NCI-H1092 treated with DMSO at 0.1 percent for 48 hours (cell line): Measurements from ENCODE around the gene RRP1.

ENCODE experiments used
- DNase-seq: peaks from one replicate; lab custom pipeline; 2025; lab: John Stamatoyannopoulos, UW

Gene RRP1, protein sequence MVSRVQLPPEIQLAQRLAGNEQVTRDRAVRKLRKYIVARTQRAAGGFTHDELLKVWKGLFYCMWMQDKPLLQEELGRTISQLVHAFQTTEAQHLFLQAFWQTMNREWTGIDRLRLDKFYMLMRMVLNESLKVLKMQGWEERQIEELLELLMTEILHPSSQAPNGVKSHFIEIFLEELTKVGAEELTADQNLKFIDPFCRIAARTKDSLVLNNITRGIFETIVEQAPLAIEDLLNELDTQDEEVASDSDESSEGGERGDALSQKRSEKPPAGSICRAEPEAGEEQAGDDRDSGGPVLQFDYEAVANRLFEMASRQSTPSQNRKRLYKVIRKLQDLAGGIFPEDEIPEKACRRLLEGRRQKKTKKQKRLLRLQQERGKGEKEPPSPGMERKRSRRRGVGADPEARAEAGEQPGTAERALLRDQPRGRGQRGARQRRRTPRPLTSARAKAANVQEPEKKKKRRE

DNA sequence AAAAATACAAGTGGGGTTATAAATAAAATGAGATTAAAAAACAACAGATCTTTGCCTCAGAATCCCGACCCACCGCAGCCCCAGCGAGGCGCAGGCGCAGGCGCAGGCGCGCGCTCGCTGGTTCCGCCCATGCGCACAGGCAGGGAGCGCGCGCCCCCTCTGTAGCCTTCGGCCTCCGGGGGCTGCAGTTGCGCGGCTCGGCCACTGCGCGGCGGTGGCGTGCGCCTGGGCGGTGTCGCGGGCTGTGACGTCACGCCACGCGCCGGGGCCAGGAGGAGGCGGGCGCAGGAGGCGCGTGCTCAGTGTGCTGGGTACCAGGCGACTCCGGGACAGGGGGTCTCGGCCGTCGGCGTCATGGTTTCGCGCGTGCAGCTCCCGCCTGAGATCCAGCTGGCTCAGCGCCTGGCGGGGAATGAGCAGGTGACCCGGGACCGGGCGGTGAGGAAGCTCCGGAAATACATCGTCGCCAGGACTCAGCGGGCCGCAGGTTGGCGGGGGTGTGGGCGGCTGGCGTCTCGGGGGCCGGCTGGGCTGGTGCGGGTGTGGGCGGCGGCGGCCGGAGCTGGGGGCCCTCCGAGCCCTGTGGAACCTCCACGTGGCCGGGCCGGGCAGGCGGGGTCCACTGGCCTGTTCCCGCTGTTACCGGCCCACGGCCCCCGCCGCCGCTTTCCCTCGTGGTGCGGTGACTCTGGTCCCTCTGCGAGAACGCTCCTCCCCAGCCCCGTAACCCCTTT, at the start of gene RRP1:
RRP1 (plus strand) TSS at position 302 of the 734 bp plus-strand sequence; CDS start at position 355, 53 bp downstream.
- peak; percentile 93 for DNase-seq

DNA sequence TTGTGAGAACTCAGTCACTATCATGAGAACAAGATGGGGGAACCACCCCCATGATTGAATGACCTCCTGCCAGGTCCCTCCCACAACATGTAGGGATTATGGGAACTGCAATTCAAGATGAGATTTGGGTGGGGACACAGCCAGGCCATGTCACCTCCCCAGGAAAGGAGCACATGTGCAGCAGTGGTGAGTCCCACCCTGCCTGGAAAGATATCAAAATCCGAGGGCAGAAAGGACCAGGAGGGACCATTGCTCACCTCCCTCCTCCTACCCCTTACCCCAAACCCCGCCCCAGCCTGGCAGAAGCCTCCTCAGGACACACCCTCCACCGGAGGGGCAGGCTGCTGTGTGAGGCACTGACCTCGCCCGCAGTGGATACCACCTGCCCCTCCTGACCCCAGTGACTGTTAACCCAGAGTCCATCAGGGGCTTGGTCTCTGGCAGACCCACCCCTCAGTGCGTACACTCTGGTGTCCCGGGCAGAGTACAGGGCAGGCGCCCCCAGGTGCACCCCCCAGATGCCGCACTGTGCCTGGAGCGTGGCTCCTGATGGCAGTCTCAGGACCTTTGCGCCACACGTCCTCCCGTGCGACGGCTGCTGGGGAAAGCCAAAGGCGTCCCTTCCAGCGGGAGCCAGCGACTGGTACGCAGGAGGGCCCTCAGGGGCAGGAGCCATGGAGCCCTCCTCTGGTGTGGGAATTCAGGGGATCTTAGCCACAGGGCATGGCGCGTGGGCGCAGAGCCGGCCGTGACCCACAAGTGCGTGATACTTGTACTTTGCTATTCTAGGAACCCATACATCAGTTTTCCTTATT, 49.5 kb upstream of the RRP1 start:
- no peak for DNase-seq

DNA sequence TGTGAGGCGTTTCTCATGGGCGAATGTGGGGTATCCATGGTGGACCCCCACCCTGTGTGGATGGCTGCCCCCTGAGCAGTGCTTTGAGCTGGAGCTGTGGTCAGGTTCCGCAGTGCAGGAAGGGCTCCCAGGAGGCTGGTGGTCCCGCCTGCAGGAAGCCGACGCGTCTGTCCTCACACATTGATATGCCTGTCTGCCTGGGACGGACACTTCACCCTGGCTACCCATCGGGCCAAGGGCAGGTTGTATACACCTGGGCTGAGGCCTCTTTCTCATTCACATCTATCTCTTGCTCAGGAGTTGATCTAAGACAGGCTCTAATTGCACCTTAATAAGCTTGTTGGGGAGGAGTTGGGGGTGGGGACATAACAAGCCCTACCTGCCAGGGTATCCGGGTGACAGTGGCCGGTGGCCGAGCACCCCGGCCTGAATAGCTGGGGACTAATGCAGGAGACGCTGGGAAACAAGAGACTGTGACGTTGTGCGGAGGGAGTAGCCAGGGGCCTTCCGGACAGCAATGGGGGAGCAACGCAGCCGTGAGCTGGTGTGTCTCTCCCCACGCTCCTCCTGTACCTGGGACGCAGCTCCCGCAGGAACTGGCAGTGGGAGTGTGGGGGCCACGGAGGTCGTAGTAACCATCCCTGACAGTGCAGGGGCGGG, 48.8 kb upstream of the RRP1 start:
- DNase-seq, result peak; percentile 73

DNA sequence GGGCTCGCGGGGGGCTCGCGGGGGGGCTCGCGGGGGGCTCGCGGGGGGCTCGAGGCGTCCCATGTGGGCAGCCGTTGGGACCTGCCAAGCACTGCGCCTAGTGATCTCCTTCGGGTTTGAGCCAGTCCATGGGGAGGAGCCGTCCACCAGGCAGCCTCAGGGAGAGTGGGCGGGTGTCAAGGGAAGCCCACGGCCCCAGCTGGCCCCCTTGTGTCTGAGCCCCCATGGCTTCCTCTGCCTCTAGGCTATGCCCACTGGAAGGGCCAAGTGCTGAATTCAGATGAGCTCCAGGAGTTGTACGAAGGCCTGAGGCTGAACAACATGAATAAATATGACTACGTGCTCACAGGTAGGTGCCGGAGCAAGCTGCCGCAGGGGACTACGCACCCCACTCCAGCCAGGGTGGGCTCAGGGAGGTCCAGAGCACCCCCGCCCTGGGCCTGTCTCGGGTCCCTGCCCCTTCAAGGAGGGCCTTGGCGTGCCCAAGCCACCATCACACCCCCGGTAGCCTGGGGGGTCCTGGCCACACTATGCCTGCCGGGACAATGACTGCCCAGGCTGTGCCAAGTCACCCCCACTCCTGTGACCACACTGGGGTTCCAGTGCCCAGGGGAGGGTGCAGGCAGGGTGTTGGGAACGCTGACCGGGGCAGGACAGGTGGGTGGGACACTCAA, 47.8 kb upstream of the RRP1 start:
- DNase-seq, result no peak

DNA sequence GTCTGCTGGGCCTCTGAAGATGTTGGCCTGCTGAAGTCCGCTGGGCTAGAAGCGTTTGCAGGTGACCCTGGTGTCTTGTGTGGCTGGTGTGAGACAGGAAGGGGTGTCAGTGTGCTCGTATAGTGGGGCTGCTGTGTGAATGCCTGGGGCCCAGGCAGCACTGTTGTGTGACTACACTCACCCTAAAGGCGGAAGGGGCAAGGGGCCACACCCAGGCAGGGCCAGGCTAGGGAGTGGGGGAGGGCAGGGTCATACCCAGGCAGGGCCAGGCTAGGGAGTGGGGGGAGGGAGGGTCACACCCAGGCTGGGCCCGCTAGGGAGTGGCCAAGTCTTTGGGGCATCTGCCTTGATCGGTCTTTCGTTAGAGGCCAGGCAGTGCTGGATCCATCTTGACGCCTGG, 45.4 kb upstream of the RRP1 start:
- no peak for DNase-seq

DNA sequence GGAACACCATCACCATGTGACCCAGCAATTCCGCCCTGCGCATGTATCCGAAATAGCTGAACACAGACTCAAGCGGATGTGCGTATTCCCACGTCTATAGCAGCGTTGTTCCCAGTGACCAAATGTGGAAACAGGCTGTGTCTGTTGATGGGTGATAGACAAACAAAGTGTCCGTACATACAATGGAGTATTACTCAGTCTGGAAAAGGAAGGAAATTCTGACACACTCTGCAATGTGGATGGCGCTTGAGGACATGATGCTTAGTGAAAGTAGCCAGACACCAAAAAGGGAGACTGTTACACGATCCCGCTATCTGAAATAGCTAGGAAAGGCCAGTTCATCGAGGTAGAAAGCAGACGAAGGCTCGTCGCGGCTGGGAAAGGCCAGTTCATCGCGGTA, 44.7 kb upstream of the RRP1 start:
- DNase-seq, result no peak

DNA sequence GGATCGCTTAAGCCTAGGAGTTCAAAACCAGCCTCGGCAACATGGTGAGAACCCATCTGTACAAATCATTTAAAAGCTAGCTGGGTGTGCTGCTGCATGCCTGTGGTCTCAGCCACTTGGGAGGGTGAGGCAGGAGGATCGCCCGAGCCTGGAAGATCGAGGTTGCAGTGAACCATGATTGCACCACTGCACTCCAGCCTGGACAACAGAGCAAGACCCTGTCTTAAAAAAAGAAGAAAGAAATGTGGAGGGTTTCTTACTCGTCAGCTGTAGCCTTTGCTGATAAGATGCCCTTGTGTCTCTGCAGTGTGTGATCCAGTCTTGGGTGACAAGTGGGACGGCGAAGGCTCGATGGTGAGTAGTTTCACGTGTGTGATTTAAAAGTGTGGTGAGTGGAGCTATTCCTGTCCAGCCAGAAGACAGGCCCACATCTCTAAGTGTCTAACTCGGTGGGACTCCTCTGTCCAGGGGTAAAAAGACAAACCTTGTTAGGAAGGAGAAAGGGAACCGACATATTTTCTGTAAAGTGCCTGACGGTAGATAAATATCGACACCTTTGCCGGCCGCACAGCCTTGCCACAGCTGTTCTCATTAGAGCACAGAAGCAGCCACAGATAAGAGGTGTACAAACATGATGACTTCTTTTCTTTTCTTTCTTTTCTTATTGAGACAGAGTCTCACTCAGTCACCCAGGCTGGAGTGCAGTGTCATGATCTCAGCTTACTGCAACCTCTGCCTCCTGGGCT, 43.4 kb upstream of the RRP1 start:
- no peak for DNase-seq

DNA sequence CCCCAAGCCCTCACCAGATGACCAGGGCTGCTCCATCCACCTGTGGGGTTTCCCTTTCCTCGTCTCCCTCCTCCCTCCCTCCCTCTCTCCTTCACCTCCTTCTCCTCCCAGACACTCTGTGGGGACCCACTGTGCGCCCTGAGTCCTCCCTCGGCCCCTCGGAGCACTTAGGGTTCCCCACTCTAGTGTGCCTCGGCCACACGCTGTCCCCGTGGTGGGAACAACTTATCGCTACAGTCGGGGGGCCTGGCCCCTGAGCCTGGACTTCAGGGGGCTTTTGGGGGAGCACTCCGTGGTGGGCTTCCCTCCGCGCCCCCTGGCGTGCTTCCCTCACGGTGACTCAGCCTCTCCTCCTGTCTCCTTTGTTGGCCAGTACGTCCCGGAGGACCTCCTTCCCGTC, 40.8 kb upstream of the RRP1 start:
- DNase-seq, result no peak

DNA sequence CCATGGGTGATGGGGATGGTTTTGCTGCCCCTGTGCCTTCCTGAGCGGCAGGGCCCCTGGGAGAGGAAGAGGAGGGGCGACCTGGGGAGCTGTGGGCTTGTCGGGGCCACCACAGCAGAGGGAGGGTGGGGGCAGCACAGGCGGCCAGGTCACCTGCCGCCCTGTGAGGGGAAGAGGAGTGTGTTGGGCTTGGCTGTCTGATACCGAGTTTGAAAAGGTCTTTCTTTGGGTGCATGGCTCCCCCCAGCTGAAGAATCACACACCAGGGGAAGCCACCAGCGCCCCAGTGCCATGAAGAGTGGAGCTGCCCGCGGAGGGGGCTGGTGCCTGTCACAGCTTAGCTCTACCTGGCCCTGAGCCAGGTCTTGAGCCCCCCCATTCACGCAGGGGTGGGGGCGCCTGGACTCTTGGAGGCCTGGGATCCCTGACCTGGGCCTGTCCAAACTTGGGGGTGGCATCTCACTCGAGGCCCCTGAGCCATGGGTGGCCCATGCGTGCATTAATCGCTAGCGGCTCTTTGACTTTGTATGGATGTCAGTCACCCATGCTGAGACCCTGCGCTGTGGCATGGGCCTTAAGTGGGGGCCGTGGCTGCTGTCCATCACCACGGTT, 39.6 kb upstream of the RRP1 start:
- DNase-seq, result no peak

DNA sequence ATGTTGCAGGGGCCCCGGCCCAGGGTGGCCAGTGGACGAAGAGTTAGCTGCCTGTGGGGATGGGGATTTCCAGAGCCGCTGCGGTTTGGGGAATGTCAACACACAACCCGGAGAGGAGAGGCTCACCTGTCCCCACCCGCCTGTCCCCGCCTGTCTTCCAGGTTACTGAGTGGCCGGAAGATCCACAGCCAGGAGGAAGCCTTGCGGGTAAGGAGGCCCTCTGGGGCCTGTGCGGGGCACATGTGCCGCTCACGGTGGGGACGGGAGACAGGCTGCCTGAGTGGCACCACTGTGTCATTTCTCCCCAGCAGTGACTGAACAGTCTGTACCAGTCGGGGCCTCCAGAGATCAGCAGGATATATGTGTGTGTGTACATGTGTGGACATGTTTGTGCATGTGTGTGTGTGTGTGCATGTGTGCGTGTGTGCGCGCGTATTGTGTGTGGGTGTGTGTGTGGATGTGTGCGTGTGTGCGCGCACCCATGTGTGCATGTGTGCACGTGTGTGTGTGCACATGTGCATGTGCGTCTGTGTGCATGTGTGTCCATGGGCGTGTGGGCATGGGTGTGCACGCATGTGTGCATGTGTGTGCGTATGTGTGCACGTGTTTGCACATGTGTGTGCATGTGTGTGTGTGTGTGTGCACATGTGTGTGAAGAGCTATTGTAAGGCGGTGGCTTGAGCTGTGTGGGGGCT, 38.9 kb upstream of the RRP1 start:
- DNase-seq, result no peak

DNA sequence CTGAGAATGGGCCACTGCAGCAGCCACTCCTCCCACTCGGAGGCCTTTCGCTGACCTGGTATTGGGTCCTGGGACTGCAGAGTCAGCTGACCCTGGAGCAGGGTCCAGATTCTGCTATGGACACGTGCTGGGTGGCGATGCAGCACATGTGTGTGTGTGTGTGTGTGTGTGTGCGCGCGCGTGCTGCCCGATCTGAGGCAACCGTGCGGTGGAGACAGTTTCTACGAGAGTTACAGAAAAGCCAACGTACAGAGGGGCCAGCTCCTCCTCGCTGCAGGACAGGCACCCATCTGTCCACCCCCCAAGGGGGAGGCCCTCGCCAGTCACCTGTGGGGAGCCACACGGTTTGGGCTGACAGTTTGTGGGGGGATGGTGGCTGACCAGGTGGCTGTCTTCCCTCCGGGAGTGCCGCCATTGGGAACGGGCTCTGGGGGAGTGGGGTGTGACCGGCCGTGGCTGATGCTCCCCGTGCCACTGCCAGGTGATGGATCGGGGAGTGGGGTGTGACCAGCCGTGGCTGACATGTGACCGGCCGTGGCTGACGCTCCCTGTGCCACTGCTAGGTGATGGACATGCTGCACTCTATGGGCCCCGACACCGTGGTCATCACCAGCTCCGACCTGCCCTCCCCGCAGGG, 37.3 kb upstream of the RRP1 start:
- no peak for DNase-seq

DNA sequence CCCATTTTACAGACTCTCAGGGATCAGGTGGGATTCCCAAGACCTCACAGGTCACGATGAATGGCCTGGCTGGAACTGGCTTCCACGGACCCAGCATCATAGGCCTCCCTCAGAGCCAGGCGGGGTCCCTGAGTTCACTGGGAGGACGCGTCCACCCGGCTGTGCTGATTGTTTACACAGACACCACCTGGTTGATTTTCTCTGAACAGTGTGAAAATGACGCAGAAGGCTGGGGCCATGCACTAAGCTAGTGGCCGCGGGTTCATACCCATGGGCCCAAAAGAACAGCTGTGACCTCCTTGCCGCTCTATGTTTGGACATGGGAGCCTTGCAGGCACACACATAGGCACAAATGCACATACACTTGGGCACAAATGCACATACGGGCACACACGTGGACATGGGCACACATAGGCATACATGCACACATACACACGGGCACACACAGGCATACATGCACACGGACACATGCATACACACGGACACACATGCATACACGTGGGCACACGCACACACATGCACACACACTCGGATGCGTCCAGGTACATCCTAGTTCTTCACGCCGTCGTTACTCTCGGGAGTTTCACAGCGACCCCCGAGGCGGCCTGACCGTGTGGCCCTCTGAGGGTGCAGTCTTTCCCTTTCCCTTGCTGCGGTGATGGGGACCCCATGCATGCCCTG, 36.5 kb upstream of the RRP1 start:
- DNase-seq, result no peak

DNA sequence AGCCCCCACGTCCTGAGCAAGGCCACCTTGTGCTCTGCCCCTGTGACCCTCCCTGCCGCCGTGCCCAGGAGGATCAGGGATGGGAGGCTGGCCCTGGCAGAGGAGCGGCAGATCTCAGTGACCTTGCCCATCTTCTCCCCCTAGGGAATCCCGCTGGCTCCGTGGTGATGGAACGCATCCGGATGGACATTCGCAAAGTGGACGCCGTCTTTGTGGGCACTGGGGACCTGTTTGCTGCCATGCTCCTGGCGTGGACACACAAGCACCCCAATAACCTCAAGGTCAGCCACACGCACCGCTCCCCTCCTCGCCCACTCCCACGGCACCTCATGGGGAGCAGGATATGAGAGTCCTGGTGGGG, 36.0 kb upstream of the RRP1 start:
- DNase-seq, result no peak

DNA sequence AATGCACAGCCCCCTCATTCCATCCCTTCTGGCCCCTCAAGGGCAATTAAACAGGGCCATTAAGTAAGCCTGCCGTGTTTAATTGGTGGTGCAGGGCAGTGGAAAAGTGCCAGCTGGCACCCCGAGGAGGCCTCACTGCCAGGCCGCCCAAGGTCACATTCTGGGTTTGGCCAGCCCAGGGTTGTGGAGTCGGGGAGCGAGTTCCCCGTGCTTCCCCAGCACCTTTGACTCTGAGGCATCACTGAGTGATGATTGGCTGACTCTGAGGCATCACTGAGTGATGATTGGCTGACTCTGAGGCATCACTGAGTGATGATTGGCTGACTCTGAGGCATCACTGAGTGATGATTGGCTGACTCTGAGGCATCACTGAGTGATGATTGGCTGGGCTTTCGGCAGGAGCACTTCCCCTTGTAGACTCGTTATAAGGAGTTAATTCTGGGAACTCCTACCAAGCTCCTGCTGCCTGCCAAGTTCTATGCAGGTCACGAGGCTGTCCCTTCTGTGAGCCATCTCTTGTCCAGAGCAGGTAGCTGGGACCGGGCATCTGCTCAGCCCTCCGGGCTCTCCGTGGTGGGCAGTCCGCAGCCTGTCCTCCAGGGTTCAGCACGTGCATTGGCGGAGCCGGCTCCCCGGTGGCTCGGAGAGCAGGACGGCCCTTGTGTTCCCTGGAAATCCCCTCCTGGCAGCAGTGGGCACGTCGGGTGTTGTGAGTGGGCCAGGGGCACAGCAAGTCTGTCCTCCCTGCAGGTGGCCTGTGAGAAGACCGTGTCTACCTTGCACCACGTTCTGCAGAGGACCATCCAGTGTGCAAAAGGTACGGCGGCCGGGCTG, 34.2 kb upstream of the RRP1 start:
- no peak for DNase-seq

DNA sequence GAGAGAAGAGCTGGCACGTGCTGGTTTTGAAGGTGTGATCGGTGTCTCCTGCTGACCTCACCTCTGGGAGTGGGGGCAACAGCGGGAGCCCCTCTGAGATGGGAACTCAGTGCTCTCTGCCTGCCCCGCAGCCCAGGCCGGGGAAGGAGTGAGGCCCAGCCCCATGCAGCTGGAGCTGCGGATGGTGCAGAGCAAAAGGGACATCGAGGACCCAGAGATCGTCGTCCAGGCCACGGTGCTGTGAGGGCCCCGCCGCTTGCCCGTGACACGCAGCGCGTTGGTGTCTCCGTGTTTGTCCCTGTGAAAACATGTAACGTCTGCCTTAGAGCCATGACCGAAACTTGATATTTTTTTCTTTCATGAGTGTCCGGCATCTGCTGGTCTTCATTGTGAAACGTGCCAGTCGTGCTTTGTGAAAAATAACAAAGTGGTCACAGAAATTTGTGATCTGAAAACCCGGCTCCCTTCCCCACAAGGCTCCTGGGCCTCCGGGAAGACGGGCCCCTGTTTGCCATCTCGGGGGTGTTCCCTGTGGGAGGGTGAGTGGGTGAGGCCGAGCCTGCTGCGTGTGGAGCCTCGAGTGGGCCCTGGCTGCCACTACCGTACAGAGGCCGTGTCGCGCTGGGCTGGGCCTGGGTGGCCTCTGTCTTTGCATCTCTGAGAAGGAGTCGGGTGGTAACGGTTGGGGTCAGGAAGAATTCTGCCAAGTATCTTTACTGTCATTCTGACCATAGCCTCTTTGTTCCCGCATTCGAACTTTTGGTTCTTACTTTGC, 33.4 kb upstream of the RRP1 start:
- DNase-seq, result no peak

DNA sequence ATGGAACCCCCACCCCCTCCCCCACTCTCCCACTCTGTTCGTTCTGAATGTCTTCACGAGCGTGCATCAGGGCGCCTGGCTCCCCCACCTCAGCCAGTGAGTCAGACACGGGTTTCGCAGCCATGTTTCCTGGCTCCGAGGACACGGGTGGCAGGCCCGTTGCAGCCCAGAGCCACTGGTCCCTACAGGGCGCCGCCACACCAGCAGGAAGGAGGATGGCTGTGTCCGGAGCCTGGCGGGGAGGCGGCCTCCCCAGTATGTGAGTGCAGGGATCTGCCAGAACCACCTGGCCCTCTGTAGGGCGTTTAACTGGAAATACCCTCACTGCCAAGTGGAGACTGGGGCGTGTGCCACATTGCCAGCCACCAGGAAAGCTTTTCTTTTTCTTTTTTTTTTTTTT, 31.8 kb upstream of the RRP1 start:
- no peak for DNase-seq

DNA sequence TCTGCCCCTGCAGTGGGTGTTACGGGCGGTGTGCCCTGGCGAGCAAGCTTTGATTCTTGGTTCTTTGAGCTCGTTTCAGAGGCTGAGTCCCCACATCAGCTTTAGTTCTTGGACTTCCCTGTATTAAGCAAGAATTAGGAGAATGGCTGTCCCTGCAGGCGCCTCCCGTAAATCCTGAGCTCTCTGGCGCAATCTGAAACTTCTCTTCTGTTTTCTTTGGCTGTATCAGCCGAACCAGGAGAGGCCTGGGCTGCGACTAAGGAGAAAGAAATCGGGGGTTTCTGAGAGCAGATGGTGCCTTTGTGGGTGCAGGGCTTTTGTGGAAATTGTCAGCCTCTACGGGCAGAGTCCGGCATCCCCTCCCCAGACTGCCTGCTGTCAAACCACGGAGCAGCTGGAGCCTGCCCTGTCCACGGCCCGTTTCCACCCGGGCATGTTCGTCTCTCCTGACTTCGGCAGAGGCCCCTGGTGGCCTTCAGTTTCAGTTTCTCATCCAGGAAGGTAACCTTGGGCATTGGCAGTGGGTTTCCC, 31.2 kb upstream of the RRP1 start:
- no peak for DNase-seq
